Upper lobe of left lung (tissue), 4 donors: Measurements from ENCODE around the gene LARP4B.

ENCODE experiments used
- CTCF ChIP-seq, 6 experiments: fragments of 450-650 bp in 4 of 6; fragments of 200-600 bp in 2 of 6; sonication (generic) in 2 of 6; IDR thresholded peaks; one replicate each; pipeline ENCODE4 v1.5.1; 2016 to 2019; ENCODE audit warnings: antibody characterized with exemption in 6 of 6
- EP300 ChIP-seq, 4 donors: sonication (generic); formaldehyde crosslinking; IDR thresholded peaks; one replicate each; pipeline ENCODE4 v1.5.1; 2017; ENCODE audit warnings: antibody characterized with exemption in 4 of 4, control low read depth in 2 of 4
- POLR2A ChIP-seq, 4 donors: fragments of 450-650 bp; IDR thresholded peaks; one replicate each; pipeline ENCODE4 v1.5.1; 2016 to 2017; ENCODE audit warnings: antibody characterized with exemption in 4 of 4, mild to moderate bottlenecking in 2 of 4
- POLR2AphosphoS5 ChIP-seq, 2 donors: sonication (generic); formaldehyde crosslinking; IDR thresholded peaks; one replicate each; pipeline ENCODE4 v1.5.1; 2017; ENCODE audit warnings: antibody characterized with exemption in 2 of 2

- TF ChIP-seq CTCF (IDR thresholded peaks at IDR 0.05) (no peak), POLR2A (IDR thresholded peaks at IDR 0.05) (no peak), EP300 (IDR thresholded peaks at IDR 0.05) (no peak), POLR2AphosphoS5 (IDR thresholded peaks at IDR 0.05) (no peak)
Observed at GRCh38 chr10:969473-970150, 38.1 kb upstream of the LARP4B start.
